ENCODE measurements around the gene UCK1.

DNA sequence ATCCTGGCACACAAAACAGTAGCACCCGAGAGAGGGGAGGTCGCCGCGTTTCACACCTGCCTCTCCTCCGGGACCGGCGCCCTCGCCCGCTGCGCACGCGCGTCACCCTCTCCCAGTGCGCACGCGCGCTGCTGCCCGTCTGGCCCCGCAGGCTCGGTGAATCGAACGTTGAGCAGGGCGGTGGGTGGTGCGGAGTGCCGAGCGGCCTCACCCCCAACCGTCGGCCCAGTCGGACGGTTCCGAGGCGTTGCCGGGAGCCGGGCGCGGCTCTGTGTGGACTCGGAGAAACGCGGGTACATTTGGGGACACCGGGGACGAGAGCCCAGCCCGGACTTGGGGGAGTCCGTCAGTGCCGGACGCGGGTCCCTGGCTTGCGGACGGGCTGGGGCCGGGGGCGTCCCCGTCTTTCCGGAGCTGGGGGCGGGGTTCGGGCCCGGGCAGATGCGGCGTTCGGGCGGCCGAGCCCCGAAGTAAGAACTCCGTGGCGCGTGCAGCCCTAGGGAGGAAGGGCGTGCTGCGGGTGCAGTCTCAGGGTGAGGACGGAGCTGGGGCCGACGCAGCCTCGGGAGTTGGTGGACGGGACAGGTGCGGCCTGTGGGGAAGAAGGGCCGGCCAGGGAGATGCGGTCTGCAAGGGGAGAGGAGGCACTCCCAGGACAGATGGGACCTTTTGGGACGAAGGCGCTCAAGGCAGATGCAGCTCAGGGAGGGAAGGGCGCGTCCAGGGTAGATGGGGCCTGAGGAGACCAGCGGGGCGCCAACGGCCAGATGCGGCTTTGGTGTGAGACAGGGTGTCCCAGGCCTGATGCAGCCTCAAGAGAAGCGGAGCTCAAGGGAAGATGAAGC, 28.1 kb downstream of the UCK1 start, which contains the start of gene POMT1:
- TF ChIP-seq, protein P1, sequence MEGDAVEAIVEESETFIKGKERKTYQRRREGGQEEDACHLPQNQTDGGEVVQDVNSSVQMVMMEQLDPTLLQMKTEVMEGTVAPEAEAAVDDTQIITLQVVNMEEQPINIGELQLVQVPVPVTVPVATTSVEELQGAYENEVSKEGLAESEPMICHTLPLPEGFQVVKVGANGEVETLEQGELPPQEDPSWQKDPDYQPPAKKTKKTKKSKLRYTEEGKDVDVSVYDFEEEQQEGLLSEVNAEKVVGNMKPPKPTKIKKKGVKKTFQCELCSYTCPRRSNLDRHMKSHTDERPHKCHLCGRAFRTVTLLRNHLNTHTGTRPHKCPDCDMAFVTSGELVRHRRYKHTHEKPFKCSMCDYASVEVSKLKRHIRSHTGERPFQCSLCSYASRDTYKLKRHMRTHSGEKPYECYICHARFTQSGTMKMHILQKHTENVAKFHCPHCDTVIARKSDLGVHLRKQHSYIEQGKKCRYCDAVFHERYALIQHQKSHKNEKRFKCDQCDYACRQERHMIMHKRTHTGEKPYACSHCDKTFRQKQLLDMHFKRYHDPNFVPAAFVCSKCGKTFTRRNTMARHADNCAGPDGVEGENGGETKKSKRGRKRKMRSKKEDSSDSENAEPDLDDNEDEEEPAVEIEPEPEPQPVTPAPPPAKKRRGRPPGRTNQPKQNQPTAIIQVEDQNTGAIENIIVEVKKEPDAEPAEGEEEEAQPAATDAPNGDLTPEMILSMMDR (IDR thresholded peaks at IDR 0.05; ENCODE audit: low read length): no peak
- no peak for TF ChIP-seq EZH2 (IDR thresholded peaks at IDR 0.05; ENCODE audit: borderline replicate concordance, low read length)
